ENCODE results near the gene FAM107B.
A peak's percentile ranks its signal among the peaks of the same experiment; 100 is the strongest.

Gene FAM107B

DNA sequence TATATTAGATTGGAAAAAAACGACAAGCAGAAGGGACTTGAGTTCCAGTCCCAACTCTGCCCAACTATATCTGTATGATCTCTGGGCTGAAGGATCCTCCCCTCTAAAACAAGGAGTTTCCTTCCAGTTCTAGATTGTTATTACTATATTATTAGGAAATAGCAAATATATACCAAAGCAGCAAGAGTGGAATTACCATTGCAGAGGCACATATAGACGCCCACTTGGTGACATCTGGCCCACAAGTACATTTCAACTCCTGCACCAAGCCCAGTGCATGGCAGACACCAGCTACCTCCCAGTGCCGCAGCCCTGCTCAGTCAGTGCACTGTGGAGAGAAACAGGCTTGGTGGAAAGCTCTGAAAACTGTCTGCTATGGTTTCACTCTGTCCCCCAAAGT is 201.9 kb downstream of the FAM107B start:
- TF ChIP-seq, protein P1, sequence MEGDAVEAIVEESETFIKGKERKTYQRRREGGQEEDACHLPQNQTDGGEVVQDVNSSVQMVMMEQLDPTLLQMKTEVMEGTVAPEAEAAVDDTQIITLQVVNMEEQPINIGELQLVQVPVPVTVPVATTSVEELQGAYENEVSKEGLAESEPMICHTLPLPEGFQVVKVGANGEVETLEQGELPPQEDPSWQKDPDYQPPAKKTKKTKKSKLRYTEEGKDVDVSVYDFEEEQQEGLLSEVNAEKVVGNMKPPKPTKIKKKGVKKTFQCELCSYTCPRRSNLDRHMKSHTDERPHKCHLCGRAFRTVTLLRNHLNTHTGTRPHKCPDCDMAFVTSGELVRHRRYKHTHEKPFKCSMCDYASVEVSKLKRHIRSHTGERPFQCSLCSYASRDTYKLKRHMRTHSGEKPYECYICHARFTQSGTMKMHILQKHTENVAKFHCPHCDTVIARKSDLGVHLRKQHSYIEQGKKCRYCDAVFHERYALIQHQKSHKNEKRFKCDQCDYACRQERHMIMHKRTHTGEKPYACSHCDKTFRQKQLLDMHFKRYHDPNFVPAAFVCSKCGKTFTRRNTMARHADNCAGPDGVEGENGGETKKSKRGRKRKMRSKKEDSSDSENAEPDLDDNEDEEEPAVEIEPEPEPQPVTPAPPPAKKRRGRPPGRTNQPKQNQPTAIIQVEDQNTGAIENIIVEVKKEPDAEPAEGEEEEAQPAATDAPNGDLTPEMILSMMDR (conservative IDR thresholded peaks at IDR 0.05; ENCODE audit: control insufficient read depth, insufficient read depth, low read depth, low read length), result no peak
- no peak for DNase-seq (ENCODE audit: low read depth)
- H3K4me3 ChIP-seq (ENCODE audit: control insufficient read depth, low read depth, low read length), result no peak overlapping the region

- TF ChIP-seq, protein P1 (conservative IDR thresholded peaks at IDR 0.05; ENCODE audit: control insufficient read depth, insufficient read depth, low read depth, low read length), result no peak
- DNase-seq (ENCODE audit: low read depth), result peak; percentile 12
- H3K4me3 ChIP-seq (ENCODE audit: control insufficient read depth, low read depth, low read length), result no peak overlapping the region
Observed at GRCh38 chr10:14571866-14572507, 202.7 kb downstream of the FAM107B start.

DNA sequence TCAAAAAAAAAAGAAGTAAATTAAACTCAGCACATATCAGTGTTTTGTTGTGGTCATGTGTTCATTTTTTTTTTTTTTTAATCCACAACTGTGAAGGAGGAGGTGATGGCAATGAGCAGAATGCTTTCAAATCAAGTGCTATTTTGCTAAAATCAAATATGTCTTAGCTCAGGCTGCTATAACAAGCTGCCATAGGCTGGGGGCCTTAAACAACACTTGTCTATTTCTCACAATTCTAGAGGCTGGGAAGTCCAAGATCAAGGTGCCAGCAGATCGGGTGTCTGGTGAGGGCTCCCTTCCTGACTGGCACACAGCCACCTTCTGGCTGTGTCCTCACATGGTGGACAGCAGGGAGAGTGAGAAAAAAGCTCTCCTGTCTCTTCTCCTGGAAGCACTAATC is 203.9 kb downstream of the FAM107B start:
- TF ChIP-seq, protein P1 (conservative IDR thresholded peaks at IDR 0.05; ENCODE audit: control insufficient read depth, insufficient read depth, low read depth, low read length), result no peak
- H3K4me3 ChIP-seq (ENCODE audit: control insufficient read depth, low read depth, low read length), result no peak overlapping the region
- DNase-seq (ENCODE audit: low read depth), result no peak

DNA sequence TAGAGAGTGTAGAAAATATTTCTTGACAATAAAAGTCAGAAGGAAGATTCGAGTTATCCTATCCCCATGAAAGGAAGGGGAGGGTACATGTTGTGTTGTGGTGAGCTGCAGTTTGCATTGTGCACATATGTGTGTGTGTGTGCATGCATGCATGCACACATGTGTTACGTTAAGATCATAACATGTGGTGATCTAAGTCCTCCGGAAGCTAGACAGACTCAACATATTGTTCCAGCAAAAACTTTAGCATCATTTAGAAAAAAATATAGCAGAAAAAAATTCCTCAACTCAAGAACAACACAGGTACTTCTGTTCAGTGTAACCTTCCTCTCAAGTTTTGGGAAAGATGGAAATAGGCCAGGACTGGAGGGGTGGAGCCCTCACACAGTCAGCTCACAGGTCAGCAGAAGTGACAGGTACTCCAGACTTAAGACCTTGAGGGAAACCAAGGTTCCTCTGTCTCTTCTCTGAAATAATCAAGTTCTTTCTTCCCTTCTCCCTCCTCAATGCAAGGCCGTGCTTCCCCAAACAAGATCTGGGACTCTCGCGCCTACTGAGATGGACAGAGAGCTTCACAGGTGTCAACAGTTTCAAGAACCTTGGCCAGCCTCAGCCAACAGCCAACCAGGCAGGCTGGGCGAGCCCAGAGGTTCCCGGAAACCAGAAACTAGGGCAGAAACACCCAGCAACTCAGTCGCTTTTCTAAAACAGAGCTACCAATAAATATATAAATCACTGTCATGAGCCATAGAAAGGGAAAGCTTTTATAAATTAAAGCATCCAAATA is 205.2 kb downstream of the FAM107B start:
- H3K4me3 ChIP-seq (ENCODE audit: control insufficient read depth, low read depth, low read length), result no peak overlapping the region
- TF ChIP-seq, protein P1 (conservative IDR thresholded peaks at IDR 0.05; ENCODE audit: control insufficient read depth, insufficient read depth, low read depth, low read length), result no peak
- DNase-seq (ENCODE audit: low read depth), result no peak

DNA sequence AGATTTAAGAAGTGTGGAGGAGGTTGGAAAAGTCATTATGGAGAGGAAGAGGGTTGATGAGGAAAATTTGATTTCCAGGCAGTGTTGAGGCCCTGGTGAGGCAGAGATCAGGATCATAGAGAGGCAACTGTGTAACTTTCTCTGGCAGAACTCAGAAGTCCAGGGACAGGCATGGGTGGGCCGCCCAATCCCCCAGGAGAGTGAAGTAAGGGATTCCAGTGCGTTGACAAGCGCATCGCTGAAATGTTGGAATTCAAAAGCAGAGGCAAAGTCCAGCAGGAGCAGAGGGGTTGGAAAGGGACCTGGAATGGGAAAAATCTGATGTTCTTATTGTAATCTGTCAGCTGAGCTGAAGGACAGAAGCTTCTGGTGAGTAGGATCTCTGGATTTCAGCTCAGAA is 207.3 kb downstream of the FAM107B start:
- TF ChIP-seq, protein P1 (conservative IDR thresholded peaks at IDR 0.05; ENCODE audit: control insufficient read depth, insufficient read depth, low read depth, low read length), result no peak

GRCh38 chr10:14566498-14566897 is 208.2 kb downstream of the FAM107B start:
- DNase-seq (ENCODE audit: low read depth), result no peak
- no peak overlapping the region for H3K4me3 ChIP-seq (ENCODE audit: control insufficient read depth, low read depth, low read length)
- TF ChIP-seq, protein P1 (conservative IDR thresholded peaks at IDR 0.05; ENCODE audit: control insufficient read depth, insufficient read depth, low read depth, low read length), result no peak

More for the DNA sequence above, 207.3 kb downstream of the FAM107B start:
- DNase-seq (ENCODE audit: low read depth), result no peak
- H3K4me3 ChIP-seq (ENCODE audit: control insufficient read depth, low read depth, low read length), result no peak overlapping the region

All from fibroblast of mammary gland (primary cell).